HG03469 (cell line): ENCODE measurements around the gene CPSF3.

Source experiments
- ATAC-seq: cut with Tn5 transposase; IDR thresholded peaks from one replicate; pipeline ENCODE4 v1.9.1; 2021; ENCODE audit warnings: mild to moderate bottlenecking, moderate library complexity, moderate number of reproducible peaks; ENCODE audit not compliant: unreplicated experiment

Gene CPSF3

DNA sequence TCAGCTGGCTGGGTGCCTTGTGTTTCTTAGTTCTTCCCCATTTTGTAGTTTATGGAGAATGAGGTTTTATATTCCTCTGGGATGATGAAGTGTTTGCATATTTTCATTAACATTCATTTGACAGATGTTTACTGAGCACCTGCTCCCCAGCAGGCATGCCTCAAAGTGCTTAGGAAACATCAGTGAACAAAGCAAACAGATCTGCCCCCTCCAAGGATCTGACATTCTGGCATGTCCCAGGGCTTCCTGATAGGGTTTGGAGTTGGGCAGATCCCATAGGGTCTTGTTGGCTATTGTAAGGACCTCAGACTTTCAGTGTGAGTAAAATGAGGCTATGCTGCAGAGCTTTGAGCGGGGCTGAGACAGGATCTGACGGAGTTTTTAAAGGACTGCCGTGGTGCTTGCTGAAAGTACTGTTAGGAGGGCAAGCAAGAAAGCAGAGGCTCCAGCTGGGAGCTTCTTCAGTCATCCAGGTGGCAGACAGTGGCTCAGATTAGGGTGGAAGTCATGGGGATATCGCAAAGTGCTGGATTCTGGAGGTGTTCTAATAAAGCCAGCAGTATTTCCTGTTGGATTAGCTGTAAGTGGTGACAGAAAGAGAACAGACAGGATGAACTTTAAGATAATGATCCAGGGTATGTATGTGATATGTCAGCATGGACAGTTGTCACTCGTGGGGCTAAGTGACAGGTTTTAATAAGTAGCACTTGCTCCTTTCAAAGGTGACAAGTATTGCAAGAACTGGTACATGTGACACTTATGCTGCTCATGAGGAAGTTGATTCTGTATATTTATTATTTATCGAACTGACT, 39.6 kb downstream of the CPSF3 start:
- ATAC-seq: no peak

DNA sequence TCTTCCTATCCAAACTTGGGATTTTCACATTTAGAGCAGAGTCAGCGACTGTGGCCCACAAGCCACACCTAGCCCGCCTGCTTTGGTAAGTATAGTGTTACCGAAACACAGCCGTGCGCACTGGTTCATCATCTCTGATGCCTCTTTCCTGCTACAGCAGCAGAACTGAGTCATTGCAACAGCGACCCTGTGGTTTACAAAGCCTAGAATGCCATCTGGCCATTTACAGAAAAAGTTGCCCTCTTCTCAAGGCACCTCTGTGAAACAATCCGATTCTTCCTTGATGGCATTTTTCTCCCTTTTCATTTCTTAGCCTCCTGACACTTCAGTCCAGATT, 40.2 kb downstream of the CPSF3 start:
- ATAC-seq: no peak

DNA sequence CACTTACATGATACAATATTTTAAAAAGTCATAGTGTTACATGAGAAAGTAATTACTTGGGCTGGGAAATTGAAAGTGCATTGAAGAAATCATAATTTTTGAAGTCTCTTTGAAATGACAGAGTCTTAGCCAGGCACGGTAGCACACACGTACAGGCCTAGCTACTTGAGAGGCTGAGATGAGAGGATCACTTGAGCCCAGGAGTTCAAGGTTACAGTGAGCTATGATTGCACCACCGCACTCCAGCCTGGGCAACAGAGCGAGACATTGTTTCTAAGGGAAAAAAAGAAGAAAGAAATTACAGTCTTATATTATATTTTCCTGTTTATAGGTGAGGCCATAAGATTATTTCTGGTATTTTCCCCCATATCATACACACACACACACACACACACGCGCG, 41.7 kb downstream of the CPSF3 start:
- ATAC-seq: no peak

DNA sequence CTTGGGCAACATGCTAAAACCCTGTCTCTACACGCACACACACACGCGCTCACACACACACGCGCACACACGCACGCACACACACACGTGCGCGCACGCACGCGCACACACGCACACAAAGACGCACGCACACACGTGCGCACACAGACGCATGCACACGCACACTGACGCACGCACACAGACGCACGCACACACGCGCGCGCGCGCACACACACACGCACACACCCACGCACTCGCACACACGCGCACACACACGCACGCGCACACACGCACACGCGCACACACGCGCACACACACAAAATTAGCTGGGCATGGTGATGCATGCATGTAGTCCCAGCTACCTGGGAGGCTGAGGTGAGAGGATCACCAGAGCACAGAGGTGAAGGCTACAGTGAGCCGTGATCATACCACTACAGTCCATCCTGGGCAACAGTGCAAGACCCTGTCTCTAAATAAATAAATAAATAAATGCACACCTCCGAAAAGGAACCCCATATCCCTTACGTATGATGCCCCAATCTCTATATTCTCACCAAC, 42.8 kb downstream of the CPSF3 start:
- ATAC-seq: no peak

DNA sequence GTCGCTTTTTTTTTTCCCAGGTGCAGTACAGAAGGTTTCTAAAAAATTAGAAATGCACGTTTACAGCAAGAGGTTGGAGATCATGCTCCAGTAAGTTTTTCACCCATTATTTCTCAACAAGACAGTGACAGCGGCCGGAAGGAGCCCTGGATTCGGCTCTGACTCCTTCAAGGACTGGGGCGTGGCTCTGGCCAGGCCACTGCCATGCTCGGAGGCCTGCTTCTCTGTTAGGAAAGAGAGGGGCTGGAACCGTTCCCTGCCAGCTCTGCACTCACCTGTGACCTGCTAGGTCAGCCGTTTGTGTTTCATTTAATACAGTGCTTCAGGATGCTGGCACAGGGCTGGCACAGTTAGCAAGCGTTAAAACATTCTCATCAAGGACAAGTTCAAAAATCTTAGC, 44.2 kb downstream of the CPSF3 start:
- ATAC-seq: no peak

DNA sequence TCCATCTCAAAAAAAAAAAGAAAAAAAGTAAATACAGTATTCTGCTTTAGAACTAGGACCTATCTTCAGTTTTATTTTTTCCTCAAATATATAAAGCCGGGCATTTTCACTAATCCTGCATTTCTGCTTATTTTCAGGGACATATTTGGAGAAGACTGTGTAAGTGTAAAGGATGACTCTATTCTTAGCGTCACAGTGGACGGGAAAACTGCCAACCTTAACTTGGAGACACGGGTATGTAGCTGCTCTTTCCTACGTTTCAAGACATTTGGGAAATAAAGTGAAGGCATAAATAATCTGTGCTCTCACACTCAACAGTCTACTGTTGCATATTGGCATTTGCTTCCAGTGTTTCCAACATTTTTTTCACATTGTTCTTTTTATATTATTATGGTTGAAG, 47.8 kb downstream of the CPSF3 start:
- no peak for ATAC-seq

DNA sequence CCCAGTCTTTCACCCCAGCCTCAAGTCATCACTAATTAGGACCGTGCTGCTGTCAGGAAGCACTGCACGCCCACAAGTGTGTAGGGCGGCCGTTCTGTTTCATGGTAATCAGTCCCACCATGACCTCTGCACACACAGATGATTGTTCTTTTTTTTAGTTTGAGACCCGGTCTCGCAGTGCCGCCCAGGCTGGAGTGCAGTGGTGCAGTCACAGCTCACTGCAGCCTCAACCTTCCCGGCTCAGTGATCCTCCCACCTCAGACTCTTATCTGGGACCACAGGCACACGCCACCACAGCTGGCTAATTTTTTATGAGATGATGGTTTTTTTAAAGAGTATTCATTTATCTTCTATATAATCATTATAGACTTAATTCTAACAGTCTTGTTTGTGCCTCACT, 49.1 kb downstream of the CPSF3 start:
- no peak for ATAC-seq

DNA sequence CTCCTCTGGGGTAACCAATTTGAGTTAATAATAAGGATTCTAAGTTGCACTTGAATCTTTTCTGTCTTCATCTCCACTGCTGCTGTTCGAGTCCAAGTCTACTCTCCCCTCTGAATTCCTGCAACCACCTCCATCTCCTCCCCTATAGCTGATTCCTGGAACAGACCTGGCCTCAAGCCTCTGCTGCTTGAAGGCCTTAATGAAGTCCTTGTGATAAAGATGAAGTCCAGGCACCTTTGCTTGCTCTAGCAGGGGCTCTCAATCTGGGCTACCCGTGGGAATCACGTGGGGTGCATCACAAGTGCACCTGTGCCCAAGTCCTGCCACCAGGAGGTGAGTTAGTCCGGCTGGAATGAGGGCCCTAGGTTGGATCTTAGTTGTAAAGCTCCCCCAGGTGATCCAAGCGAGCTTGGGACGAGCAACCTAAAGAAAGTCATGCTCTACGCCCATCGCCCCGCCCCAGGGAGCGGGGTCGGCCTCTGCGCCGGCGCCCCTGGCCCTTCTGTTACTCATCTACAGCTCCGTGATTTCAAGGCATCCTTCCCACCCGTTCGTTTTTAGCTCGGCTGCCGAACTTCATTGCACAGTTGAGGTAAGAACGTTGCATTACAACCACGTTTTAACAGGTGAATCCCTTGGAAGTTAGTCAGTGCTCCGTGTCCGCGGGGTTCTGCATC, 50.0 kb downstream of the CPSF3 start:
- ATAC-seq: no peak

DNA sequence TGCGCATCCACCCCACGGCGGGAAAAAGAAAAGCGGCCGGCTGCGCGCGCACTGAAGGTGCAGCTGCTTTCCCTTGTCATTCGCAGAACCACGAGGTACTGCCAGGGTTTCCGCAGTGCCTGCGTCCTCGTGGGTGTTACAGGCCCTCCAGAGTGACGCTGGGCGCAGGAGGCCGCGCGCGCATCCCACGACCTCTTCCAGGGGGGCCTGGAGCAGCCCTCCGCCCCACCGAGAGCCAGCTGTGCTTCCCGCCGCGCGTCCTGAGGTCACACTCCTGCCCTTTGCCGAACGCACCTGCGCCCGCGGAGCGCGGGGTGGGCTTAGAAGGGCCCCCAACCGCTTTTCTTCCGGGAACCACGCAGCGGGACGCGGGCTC, 50.5 kb downstream of the CPSF3 start:
- ATAC-seq: no peak

DNA sequence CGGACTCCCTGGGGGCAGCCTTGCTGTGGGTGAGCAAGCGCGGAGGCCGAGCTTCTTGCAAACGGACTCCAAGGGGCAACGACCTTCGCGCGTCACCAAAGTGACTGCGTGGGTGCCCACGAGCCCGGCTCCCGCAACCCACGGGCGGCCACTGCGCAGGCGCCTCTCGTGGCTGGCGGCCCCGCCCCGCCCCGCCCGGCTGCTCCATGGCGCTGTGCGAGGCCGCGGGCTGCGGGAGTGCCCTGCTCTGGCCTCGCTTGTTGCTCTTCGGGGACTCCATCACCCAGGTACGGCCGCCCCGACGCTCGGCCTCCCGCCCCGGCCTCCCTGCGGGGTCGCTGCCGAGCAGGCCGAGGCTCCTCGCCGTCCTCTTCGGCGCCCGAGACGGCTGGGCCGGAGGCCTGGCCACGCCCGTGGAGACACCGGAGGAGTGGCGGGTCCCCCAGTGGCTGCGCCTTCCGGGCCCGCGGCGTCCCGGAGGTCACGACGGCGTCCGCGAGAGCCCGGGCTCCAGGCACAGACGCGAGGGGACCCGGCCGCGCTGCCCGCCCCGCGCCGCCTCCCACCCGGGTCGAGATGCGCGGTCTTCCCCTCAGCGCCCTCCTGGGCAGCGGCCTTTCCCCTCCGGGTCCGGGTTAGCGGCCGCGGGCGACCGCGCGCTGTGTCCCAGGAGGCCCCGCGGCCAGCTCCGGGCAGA, 51.1 kb downstream of the CPSF3 start, which contains the start of gene IAH1:
Gene IAH1 (plus strand): TSS at position 191 of the 697 bp plus-strand sequence. CDS start 16 bp downstream, at position 207.
- ATAC-seq: peak; percentile 55

DNA sequence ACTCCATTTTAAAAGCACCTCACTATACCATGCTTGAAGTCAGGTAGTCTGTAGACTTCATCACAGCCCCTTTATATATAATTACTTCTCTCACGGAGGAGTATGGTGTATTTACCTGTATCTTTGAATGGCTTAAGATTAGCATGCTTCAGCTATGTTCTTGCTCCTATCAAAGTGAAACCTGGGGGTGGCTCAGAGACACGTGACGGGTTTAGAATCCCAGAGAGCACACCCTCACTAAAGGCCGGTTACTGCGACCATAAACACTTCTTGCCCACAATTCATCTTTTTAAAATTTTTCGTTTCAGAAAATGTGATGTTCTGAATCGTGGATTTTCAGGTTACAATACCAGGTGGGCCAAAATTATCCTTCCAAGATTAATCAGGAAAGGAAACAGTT, 54.5 kb downstream of the CPSF3 start:
- ATAC-seq: no peak

DNA sequence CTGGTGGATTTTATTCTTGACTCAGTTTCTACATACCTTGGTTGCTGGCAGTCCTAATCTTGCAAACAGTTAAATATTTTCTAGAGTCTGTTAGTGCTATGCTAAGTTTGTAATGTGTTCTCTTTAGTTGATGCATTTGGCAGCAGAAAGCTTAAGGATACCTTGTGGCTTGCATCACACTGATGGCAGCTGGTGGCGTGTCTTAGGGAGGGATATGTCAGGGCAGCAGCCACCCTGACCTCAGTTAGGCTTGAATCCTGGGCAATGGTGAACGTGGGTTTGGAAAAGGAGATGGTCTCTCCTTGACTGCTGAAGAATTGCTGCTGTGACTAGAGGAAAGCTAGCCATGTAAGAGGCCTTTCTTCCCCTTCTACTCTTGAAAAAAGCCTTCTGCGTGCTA, 55.1 kb downstream of the CPSF3 start:
- ATAC-seq: no peak

DNA sequence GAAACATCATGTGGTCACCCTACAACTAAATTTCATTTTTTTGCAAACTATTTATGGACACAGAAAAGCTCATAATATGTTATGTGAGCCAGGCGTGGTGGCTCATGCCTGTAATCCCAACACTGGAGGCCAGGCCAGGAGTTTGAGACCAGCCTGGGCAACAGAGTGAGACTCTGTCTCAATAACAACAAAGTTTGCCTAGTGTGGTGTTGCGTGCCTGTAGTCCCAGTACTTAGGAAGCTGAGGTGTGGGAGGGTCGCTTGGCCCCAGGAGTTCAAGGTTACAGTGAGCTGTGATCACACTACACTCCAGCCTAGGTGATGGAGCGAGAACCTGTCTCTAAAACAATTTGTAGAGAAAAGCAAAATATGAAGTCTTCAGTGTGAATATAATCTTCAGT, 56.7 kb downstream of the CPSF3 start:
- ATAC-seq: no peak

DNA sequence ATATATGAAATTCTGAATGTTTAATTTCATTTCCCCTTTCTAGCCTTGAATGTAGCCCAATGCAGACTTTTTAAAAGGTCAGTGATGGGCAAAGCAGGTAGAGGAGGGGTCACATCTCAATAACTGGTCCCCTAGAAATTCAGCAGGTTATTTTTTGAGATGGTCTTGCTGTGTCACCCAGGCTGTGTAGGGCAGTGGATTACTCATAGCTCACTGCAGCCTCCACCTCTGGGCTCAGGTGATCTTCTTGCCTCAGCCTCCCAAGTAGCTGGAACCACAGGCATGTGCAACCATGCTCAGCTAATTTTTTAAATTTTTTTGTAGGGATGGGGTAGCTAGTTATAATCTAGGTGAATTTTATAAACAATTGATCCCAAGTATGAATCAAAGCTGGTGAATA, 59.7 kb downstream of the CPSF3 start:
- ATAC-seq: no peak

DNA sequence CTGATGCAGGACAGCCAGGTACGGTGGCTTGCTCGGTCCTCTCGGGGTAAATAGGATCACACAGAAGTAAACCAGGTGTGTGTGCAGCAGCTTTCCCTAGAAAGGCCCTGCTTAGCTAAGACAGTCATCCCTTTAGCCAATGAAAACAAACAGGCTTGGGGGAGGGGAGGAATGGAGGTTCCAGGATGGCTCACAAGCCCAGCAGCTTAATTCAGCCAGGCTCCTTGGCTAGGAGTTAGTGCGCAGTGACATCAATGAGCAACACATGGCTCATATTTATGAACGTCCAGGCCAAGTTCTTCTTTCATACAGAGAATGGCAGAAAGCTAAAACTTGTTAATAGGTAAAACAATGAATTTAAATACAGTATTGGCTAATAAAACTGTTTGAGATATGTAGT, 61.1 kb downstream of the CPSF3 start:
- ATAC-seq: no peak

DNA sequence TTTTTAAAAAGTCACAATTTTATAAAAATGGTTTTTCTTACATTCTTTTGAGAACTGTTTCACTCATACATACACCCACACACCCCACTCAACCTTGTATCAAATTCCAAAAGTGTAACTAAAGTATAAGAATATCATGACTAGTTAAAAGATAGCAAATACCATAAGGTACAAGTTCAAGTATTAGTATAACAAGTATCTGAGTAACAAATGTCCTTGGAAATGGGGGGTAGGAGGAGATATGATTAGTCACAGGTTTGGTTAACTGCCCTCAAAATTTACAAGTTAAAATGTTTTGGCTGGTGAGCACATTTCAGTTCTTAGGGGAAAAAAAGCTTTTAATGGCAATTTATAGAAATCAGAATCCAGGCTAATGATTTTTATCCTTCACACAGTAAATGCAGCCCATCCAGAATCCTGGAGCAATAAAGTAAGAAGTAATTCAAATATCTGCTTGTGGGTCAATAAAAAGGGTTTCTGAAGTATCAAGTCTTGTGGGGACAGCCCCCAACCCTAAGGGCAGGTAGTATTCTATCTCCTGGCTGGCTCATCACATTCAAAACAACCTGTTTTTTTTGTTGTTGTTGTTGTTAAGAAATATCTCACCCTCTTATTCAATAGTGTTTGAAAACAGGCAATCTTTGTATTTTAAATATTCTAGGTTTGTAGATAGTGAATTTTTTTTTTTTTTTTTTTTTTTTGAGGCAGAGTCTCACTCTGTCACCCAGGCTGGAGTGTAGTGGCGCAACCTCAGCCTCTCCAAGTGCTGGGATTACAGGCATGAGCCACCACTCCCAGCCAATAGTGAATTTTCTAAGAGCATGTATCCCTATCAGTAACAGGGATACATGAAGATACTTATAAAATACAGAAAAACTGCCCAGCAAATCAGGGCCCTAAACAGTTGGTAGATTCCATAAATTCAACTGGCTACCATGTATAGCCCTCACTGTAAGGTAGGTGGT, 65.4 kb downstream of the CPSF3 start:
- ATAC-seq: no peak

DNA sequence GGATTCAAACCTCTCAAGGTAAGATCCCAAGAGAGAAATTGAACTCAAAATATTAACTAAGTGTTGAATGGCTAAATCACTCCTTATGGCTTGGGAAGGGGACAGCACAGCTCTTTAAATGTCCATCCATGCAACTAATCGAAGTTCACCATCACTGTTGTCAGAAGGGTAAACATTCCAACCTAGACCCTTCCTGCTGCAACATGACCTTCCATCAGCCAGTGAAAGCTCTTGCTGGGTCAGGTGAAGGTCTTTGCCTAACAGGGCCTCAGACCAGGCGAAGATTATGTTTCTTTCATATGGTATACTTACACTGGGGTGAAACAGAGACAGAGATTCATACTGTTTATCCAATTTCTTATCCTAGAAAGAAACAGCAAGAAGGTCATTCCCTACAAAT, 67.3 kb downstream of the CPSF3 start:
- no peak for ATAC-seq

DNA sequence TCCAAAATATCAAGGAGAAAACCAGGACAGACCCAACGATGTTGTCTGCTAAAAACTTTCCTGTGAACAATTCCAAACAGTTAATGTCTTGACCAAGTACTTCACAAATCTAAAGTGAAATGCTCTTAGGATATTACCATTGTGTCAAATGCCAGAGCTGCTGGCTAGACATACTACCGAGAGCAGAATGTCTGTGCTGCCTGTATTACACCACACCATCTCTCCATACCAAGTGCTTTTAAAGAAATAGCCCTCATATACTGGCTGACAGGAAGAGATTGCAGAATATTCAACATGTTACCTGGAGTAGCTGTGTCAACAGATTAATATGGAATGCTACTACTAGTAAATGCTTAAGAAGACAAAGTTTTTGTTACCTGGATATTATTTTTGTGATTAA, 69.5 kb downstream of the CPSF3 start:
- no peak for ATAC-seq

DNA sequence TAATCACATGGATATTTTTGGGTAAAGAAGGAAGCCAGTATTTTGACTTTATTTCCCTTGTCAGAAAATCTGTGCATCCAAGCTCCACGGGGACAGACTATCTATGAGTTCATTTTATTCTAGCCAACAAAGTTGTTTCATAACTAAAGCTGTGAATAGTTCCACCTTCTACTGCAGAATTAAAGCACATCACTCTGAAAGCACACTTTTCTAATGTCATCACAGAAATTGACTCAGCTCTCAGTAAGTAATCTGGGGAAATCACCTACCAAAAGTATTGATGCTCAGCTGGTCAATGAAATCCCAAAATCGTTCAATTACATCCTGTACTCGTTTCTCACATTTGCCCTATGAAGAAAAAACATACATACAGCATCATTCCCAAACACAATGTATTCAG, 70.0 kb downstream of the CPSF3 start:
- ATAC-seq: no peak

DNA sequence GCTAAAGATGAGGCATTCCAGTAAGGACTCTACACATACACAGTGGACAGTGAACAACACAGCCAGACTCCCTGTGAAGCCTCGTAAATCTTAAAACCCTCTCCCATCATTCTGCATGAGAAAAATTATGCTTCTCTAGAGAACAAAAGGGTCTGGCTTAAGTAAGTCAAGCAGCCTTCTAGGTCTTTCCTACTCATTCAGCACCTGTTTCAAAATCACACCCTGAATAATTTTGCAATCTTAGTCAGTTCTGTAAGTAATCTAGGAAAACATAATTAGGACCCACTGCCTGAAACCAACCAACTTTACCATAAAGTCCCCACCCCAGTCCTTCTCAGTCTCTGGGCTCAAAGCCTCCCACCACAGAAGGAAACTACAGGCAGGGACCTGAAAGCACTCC, 70.6 kb downstream of the CPSF3 start:
- no peak for ATAC-seq

DNA sequence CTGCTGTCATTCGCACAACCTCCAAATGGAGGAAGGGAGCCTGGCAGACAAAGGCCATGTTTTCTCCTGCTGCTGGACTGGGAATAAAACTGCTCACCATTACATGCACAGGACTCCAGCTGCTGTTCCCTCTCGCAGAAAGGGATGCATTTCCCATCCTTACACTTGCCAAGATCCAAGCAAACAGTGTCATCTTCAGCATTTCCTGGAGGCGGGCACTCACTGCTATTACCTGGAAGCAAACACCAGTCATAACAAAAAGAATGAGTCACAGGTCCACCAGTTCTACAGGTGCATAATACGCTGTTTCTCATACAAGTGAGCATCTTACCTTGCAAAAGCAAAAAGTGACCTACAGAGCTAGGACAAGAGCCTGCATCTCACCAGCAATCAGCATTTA, 73.6 kb downstream of the CPSF3 start:
- ATAC-seq: no peak
